CD1c-positive myeloid dendritic cell (primary cell): ENCODE data around the gene RAB28.

ENCODE experiments used
- DNase-seq: peaks from one replicate; pipeline ENCODE4 v3.0.0-alpha.2; 2016; ENCODE audit errors: extremely low spot score

RAB28 gene

DNA sequence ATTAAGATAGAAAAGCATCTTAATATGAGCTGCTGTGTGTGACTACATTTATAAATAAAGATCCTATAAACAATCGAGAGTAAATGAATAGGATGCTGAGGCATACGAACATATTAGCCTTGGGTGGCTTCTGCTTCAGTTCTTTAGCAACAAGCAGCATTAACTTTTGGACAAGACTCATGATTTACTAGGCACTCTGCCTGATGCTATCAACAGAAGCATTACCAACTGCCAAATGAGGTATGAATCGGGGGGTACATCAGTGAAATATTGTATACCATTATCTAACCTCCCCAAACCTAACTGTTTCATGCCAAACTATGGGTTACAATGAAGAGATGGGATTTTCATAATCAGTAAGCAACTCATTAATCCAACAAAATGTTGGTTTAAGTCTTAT is 113.1 kb downstream of the RAB28 start:
- no peak for DNase-seq

GRCh38 chr4:13368217-13368616 is 115.9 kb downstream of the RAB28 start:
- DNase-seq, result no peak

DNA sequence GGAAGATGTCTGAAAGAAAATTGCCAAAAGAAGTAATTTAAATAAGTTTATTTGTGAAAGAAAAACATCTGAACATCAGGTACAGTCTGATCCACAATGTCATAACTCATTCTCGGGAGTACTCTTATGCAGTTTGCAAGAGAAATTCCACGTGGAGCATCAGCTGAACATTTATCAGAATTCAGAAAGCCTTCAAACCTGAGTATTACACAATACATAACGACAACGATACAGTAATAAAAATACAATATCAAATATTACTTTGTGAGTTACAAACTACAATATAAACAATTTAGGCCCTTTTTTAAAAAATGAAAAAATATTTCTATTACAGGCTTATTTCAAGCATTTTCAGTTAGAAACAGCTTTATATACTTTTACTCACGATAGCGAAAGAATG is 116.4 kb downstream of the RAB28 start:
- DNase-seq, result no peak

DNA sequence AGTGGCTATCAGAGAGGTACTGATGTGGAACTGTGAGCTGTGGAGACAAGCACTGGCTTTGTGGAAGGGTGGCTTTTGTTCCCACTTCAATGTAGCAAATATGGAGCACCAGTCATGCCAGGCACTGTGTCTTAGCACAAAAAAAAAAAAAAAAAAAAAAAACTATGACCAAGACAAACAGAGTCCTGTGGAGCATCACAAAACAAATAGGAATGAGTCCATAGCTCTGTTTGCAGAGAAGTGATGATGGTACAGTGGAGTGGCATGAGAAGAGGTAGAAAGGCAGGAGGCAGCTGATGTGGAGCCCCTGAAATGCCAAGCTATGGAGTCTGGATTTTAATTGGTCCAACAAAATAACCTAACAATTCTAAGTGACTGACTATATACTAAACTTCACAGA is 116.9 kb downstream of the RAB28 start:
- no peak for DNase-seq

DNA sequence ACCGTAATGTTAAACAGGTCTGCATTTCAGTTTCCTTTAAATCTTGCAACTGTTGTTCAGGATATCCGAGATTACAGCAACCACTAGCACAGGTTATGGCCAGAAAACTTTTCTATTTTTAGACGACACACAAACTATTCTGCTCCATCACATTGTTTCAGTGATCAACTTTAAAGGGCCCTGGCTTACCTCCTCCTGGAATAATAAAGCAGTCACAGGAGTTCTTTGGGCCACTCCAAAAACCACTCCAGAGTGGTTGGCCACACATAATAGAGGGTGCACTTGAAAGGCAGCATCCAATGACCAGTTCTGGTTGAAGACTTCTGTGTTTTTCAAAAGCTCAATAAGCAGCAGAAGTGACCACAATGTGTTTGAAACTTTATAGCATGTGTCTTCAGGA is 118.9 kb downstream of the RAB28 start:
- DNase-seq, result no peak

GRCh38 chr4:13364653-13365052 is 119.5 kb downstream of the RAB28 start:
- DNase-seq, result no peak

DNA sequence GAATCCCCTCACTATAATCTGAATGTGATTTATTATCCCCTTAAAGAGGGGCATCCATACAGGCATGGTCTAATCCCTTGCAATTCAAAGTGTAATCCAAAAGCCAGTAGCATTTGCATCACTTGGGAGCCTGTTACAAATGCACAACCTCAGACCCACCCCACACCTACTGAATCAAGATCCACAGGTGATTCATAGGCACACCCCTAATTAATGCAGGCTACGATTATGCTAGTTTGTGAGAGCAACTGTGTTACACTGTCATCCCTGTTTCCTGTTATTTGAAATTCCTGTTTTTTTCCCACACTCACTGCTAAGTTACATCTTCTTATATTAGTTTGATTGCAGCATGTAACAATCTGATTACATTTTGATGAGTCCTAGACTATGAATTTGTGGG is 120.0 kb downstream of the RAB28 start:
- DNase-seq, result no peak

DNA sequence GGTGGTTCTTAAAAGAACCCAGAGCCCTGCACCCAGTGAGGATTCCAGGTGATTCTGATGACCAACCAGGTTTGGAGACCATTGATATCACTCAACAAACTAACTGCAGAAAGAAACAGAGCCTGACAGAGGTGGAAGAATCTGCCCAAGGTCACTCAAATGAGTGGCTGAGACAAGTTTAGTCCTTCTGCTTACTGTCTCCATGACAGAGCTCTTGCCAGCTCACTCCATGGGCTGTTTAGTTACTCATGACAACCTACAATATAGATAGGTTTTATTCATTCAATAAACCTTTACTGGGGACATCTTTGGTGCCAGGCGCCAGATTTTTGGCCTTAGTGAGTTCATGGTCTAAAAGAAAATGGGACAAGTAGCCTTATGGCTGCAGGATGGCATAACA is 124.3 kb downstream of the RAB28 start:
- no peak for DNase-seq

GRCh38 chr4:13355111-13355880 is 128.8 kb downstream of the RAB28 start:
- no peak for DNase-seq

GRCh38 chr4:13349096-13349495 is 135.0 kb downstream of the RAB28 start:
- DNase-seq, result no peak

- no peak for DNase-seq
Measured at GRCh38 chr4:13348216-13348615, 135.9 kb downstream of the RAB28 start.

DNA sequence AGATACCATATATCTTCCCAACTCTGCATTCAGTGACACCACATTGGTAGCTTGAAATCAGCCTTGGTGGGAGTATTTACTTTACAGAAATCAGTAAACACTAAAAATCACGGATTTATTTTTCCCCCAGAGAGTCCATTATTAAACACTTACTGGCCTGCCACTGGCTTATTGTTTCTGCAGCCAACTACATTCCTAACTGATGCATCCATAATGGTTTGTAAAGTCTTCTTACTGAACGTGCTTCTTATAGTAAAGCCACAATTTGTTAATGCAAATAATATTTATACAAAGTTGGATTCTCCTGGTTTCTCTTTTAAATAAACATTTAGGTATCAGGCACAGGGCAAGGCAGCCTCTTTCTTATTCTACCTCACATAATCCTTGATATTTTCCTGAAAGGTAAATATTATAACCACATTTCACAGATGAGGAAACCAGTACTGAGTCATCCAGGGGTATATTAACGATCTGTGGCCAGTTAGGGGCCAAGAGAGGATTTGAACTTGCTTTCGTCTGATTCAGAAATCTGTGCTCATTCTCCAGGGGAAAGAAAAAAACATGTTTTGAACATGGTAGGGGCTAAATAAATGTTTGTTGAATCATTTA is 136.5 kb downstream of the RAB28 start:
- DNase-seq, result no peak

DNA sequence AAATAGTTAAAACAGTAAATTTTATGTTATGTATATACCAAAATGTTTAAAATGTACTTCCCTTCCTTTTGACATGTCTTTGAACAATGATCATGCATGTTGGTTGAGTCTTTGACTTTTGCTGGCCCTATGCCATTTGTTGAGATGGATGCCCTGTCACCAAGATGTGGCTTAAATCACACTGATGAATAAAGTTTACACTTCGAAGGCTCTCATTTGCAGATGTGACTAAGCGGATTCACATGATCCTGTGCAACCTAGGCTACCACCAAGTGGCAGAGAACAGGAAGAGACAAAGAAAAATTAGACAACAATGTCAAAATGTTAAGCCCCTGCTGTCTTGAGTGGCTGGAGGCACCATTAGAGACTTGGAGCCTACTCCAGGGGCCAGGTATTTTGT is 139.9 kb downstream of the RAB28 start:
- no peak for DNase-seq

DNA sequence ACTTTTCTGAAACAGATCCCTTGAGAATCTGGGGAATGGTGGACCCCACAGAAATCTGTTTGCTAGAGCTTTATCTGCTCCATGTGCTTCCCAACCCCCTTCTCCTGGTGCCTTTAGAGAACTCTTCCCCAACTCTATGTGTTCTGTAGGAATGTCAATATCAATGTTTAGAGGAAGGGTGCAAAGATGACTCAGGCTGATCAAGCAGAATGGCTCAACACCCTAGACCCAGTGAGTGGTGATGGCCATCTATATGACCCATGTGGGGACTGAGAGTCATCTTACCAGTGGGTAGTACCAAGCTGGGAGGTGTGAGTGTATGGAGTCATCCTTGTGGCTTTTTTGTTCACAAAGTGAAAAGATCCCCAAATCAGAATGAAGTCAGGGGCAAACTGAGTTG is 143.5 kb downstream of the RAB28 start:
- no peak for DNase-seq

DNA sequence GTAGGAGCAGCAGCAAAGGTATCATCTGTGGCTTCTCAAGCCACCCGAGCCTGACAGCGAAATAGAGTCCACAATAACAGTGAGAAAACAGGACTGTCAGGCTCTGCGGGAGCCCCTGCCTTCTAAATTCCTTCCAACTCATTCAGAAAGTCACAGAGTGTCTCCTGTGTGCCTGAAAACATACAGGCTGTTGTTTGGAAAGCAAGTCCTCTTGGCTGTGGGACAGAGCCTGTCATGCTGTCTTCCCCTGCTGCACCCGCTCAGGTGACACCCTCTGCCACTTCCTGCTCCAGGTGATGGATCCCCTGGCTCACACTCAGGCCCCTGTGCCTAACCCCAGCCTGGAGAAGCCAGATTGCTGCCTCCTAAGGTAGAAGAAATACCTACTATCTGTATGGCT is 152.3 kb downstream of the RAB28 start:
- no peak for DNase-seq

DNA sequence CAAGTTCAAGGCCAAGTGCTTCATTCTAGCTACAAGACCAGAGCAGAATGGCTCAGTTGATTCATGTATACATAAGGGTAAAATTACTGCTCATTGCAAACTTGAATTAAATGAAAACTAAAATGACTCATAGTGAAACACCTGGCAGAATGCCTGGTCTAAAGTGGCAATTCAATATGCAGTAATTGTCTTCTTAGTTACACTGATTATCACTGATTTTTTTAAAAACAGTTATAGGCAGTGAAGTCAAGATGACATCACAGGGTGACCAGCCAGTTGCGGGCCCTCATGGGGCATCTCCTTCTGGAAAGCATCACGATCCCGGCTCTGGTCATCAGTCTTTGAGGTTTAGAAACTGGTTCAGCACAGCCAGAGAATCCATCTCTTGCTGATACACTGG is 154.2 kb downstream of the RAB28 start:
- DNase-seq, result no peak

- no peak for DNase-seq
Measured at GRCh38 chr4:13329340-13329850, 154.7 kb downstream of the RAB28 start.

DNA sequence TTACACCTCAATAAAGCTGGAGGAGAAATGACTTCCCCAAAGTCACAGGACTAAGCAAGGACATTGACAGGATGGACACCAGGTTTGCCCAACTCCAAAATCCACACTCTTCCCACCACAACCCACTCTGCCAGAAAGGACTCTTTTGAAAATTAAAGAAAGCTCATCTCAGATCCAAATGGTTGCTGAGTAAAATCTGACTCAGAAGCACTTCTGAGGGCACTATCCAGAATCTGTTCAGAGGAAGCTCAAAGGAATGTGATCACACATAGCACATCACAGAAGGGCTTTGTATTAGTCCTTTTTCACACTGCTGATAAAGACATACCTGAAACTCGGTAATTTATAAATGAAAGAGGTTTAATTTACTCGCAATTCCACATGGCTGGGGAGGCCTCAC is 155.5 kb downstream of the RAB28 start:
- DNase-seq, result no peak

DNA sequence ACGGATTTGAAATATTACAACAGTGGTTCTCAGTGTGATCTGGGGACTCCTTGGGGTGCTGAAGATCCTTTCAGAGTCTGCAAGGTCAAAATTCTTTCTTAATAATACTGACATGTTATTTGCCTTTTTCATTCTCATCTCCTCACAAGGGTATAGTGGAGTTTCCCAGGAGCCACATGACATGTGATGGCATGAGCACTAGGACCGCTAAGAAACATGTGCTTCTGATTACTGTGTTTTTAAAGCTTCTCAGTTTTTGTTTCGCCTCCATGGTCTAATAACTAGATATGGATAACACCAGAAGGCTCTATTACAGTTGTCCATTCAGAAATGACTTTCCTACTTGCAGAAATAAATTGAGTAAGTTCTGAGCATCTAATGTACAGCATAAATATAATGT is 156.1 kb downstream of the RAB28 start:
- DNase-seq, result no peak

DNA sequence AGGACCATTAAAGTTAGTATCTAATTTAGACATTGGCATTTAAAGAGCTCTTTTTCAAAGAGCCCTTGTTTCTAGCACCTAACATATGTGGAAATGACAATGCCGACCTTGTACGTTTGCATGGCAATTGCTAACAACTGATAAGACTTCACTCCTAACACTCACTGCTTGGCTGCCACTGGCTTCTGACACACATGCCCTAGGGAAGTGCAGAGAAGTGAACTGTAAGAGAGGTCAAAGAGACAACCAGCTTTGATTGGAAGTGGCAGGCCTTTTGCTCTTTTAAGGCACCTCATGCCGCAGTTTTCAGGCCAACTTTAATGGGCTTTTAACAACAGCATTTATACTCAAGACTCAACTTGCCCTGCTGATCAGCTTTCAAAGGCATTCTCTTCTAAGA is 158.4 kb downstream of the RAB28 start:
- no peak for DNase-seq

GRCh38 chr4:13323921-13324320 is 160.2 kb downstream of the RAB28 start:
- DNase-seq, result no peak

DNA sequence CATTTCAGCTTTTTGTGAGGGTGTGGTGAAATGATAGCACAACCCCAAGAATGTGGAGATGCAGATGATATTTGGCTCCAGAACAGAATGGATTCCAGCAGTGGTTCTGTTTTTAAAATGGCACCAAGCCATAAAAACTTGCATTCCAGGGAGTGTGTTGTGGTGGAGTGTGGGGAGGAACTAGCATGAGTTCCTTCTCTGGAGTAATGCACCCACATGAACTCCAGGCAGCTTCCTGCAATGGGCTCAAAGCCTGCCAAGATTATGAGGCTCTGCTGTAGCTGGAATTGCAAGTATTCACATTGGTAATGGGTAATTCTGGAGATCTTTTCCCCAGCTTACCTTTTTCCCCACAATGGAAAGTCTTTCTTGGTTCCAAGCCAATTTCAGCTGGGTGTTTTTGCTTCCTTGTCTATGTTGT is 161.4 kb downstream of the RAB28 start:
- no peak for DNase-seq
